Measurements from ENCODE around the gene CDADC1. TPM values are rescaled to one million over a fixed set of nuclear protein-coding genes. Genes with fewer than 3 reads are reported as not detected.

Gene CDADC1
- total and polyA plus RNA-seq, 2 donors (not counting 3 experiments of a cell fraction or from before 2014, with no cell fraction given), result 2.4 to 9.1 TPM

- Histone ChIP-seq H3K4me2 (ENCODE audit: insufficient read depth, low read length) (no peak overlapping the region), H3K27ac (ENCODE audit: insufficient read depth, low read depth, low read length) (no peak overlapping the region), H3K9me1 (replicated peaks; ENCODE audit: control insufficient read depth, extremely low read depth, insufficient read depth, low read length) (no peaks in the 10 kb centered on the region), H3K9ac (replicated peaks; ENCODE audit: extremely low read depth, insufficient read depth, low read length) (no peak overlapping the region), H3K27me3 (ENCODE audit: control insufficient read depth in 2 of 2, insufficient read depth in 2 of 2, low read length in 2 of 2) (peaks cover 27 to 29% of the 10 kb centered on the region in 2 experiments), H4K20me1 (replicated peaks; ENCODE audit: control insufficient read depth, extremely low read depth, insufficient read depth, low read length) (no peaks in the 10 kb centered on the region), H2AFZ (ENCODE audit: low read depth, low read length) (no peak overlapping the region), H3K36me3 (ENCODE audit: control insufficient read depth in 2 of 2, extremely low read depth in 1 of 2, insufficient read depth in 2 of 2, low read length in 2 of 2) (peaks cover 0 to 3% of the 10 kb centered on the region in 2 experiments), H3K4me1 (ENCODE audit: control insufficient read depth, extremely low read depth, insufficient read depth, low read length) (peaks cover 3% of the 10 kb centered on the region), H3K4me3 (replicated peaks in 1 of 3; ENCODE audit: insufficient read depth in 1 of 3, low read depth in 1 of 3, low read length in 3 of 3) (no peak overlapping the region), H3K79me2 (ENCODE audit: control insufficient read depth, insufficient read depth, low read length) (no peaks in the 10 kb centered on the region), H3K9me3 (replicated peaks; ENCODE audit: control insufficient read depth, insufficient read depth, low read length) (no peaks in the 10 kb centered on the region)
- ChIA-PET POLR2A (no interaction called here), CTCF (interaction anchor here (1.1 to 1.8 kb wide), 3 partner anchors 25 to 116 kb away, joined by 3 to 6 read pairs (median 4); no protein-coding TSS in a partner anchor)
- dilution Hi-C loops (cut with MboI; ENCODE audit: extremely low pct_ligation_motif_present, low sequenced_read_pairs) (no loop called here), intact Hi-C loops (cut with micrococcal nuclease) (no loop called here)
- TF ChIP-seq MYC (IDR thresholded peaks at IDR 0.05; ENCODE audit: low read depth, low read length), result no peak
- TF ChIP-seq GATA2 (IDR thresholded peaks at IDR 0.05; ENCODE audit: insufficient read depth, insufficient read length, low read depth, low read length), result no peak
- no peak for TF ChIP-seq POLR2A (IDR thresholded peaks at IDR 0.05; ENCODE audit: low read depth, low read length)
- no TSS peak for BruUV-seq (replicated peaks)
- no peak for FAIRE-seq
- no peak for DNase-seq (ENCODE audit: low read depth, low spot score)
These were observed 32.8 kb upstream of the CDADC1 start for GRCh38 chr13:49214917-49215376.

GRCh38 chr13:49216334-49216733 is 31.4 kb upstream of the CDADC1 start:
- intact Hi-C loops (cut with micrococcal nuclease) (no loop called here), dilution Hi-C loops (cut with MboI; ENCODE audit: extremely low pct_ligation_motif_present, low sequenced_read_pairs) (no loop called here)
- H3K27me3 ChIP-seq (ENCODE audit: control insufficient read depth in 2 of 2, insufficient read depth in 2 of 2, low read length in 2 of 2), result peaks cover 37 to 43% of the 10 kb centered on the region in 2 experiments
- H2AFZ ChIP-seq (ENCODE audit: low read depth, low read length), result no peak overlapping the region
- no peak overlapping the region for H3K9ac ChIP-seq (replicated peaks; ENCODE audit: extremely low read depth, insufficient read depth, low read length)
- CTCF ChIA-PET, result interaction anchor here (0.9 to 1.3 kb wide), 4 partner anchors 9 to 64 kb away, joined by 3 to 5 read pairs (median 4); no protein-coding TSS in a partner anchor
- no peaks in the 10 kb centered on the region for H3K36me3 ChIP-seq (ENCODE audit: control insufficient read depth in 2 of 2, extremely low read depth in 1 of 2, insufficient read depth in 2 of 2, low read length in 2 of 2)
- POLR2A ChIA-PET, result interaction anchor here (0.6 kb wide), 1 partner anchor 227 kb away, joined by 11 read pairs; no protein-coding TSS in a partner anchor
- H3K9me3 ChIP-seq (replicated peaks; ENCODE audit: control insufficient read depth, insufficient read depth, low read length), result no peaks in the 10 kb centered on the region
- TF ChIP-seq JUN (IDR thresholded peaks at IDR 0.05; ENCODE audit: borderline replicate concordance, insufficient read depth, insufficient read length, low read depth) (no peak), POLR2AphosphoS5 (IDR thresholded peaks at IDR 0.05; ENCODE audit: insufficient read depth, low read depth, low read length) (no peak), FOS (IDR thresholded peaks at IDR 0.05; ENCODE audit: borderline replicate concordance, insufficient read depth, low read length) (no peak), EZH2 (IDR thresholded peaks at IDR 0.05; ENCODE audit: borderline replicate concordance, low read depth, low read length, severe bottlenecking) (no peak), MYC (IDR thresholded peaks at IDR 0.05; ENCODE audit: low read depth, low read length) (no peak)
- TF ChIP-seq, protein P1, sequence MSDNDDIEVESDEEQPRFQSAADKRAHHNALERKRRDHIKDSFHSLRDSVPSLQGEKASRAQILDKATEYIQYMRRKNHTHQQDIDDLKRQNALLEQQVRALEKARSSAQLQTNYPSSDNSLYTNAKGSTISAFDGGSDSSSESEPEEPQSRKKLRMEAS (IDR thresholded peaks at IDR 0.05; ENCODE audit: insufficient read depth, insufficient read length), result no peak
- no peaks in the 10 kb centered on the region for H3K79me2 ChIP-seq (ENCODE audit: control insufficient read depth, insufficient read depth, low read length)
- FAIRE-seq, result no peak
- H3K4me3 ChIP-seq (replicated peaks in 1 of 3; ENCODE audit: insufficient read depth in 1 of 3, low read depth in 1 of 3, low read length in 3 of 3), result no peak overlapping the region
- no TSS peak for BruUV-seq (replicated peaks)
- no peak for DNase-seq (ENCODE audit: low read depth, low spot score)
- H3K4me1 ChIP-seq (ENCODE audit: control insufficient read depth, extremely low read depth, insufficient read depth, low read length), result peaks cover 9% of the 10 kb centered on the region
- no peaks in the 10 kb centered on the region for H4K20me1 ChIP-seq (replicated peaks; ENCODE audit: control insufficient read depth, extremely low read depth, insufficient read depth, low read length)
- H3K4me2 ChIP-seq (ENCODE audit: insufficient read depth, low read length), result no peak overlapping the region
- H3K9me1 ChIP-seq (replicated peaks; ENCODE audit: control insufficient read depth, extremely low read depth, insufficient read depth, low read length), result no peaks in the 10 kb centered on the region
- no peak overlapping the region for H3K27ac ChIP-seq (ENCODE audit: insufficient read depth, low read depth, low read length)
